ENCODE results near the gene SLC4A1. TPM values are rescaled to one million over a fixed set of nuclear protein-coding genes. Genes with fewer than 3 reads are reported as not detected.

The SLC4A1 gene
- total RNA-seq: 1 to 10 TPM in 1 of 4 donors, under 1 TPM in 3; 0.16 to 1.2 (median 0.56) TPM

GRCh38 chr17:44267818-44268490, at the start of gene SLC4A1:
SLC4A1 (minus strand) TSS chr17:44268135; CDS start chr17:44262866, 5,269 bp downstream.
- no peak for TF ChIP-seq CTCF (IDR thresholded peaks at IDR 0.05)
- no peak for ATAC-seq (ENCODE audit: low FRiP score)
- no peak for DNase-seq (ENCODE audit: low spot score)

- TF ChIP-seq CTCF (IDR thresholded peaks at IDR 0.05): no peak
- no peak for ATAC-seq (ENCODE audit: low FRiP score)
- DNase-seq (ENCODE audit: low spot score): no peak
Measured at GRCh38 chr17:44317545-44317944, 49.6 kb upstream of the SLC4A1 start.

- no peak for DNase-seq (ENCODE audit: low spot score)
- TF ChIP-seq CTCF (IDR thresholded peaks at IDR 0.05): no peak
- ATAC-seq (ENCODE audit: low FRiP score): no peak
Measured at GRCh38 chr17:44315760-44316731, 48.1 kb upstream of the SLC4A1 start.

GRCh38 chr17:44314869-44315661, 47.1 kb upstream of the SLC4A1 start:
- no peak for DNase-seq (ENCODE audit: low spot score)
- no peak for TF ChIP-seq CTCF (IDR thresholded peaks at IDR 0.05)
- no peak for ATAC-seq (ENCODE audit: low FRiP score)

- no peak for TF ChIP-seq CTCF (IDR thresholded peaks at IDR 0.05)
- ATAC-seq (ENCODE audit: low FRiP score): no peak
Measured at GRCh38 chr17:44314524-44314868, 46.6 kb upstream of the SLC4A1 start.

GRCh38 chr17:44314031-44314430, 46.1 kb upstream of the SLC4A1 start:
- ATAC-seq (ENCODE audit: low FRiP score) (no peak), DNase-seq (ENCODE audit: low spot score) (no peak)
- TF ChIP-seq CTCF (IDR thresholded peaks at IDR 0.05): no peak

More at GRCh38 chr17:44314524-44314868, 46.6 kb upstream of the SLC4A1 start:
- no peak for DNase-seq (ENCODE audit: low spot score)
